Measurements from ENCODE around the gene KIF1B. TPM values are rescaled to one million over a fixed set of nuclear protein-coding genes. Genes with fewer than 3 reads are reported as not detected.
A peak's percentile ranks its signal among the peaks of the same experiment; 100 is the strongest.

Gene KIF1B
- total RNA-seq, 6 donors from 2014 or later = 29.4 to 67.1 (median 42.0) TPM

GRCh38 chr1:10399444-10399941 is 189.1 kb downstream of the KIF1B start:
- peaks cover 13 to 28% (median 20%) of the 10 kb centered on the region in 4 donors for H3K4me1 ChIP-seq
- H3K36me3 ChIP-seq = peaks cover 10 to 19% (median 19%) of the 10 kb centered on the region in 4 donors
- H3K9me3 ChIP-seq = no peaks in the 10 kb centered on the region
- peak overlapping the region; percentile 75 to 96 (median 91) for H3K4me3 ChIP-seq
- H3K27ac ChIP-seq = peak overlapping the region; percentile 91 to 95 (median 92)
- TF ChIP-seq CTCF (IDR thresholded peaks at IDR 0.05) (no peak), POLR2A (IDR thresholded peaks at IDR 0.05) (no peak), POLR2AphosphoS5 (IDR thresholded peaks at IDR 0.05) (no peak), EP300 (IDR thresholded peaks at IDR 0.05) (no peak)
- peak in 1 of 2 donors; percentile 42 for ATAC-seq (ENCODE audit: low FRiP score in 2 of 2)
- H3K27me3 ChIP-seq = no peaks in the 10 kb centered on the region
- peak in 1 of 2 donors; percentile 52 for DNase-seq
- 2 to 3% methylated on average over 18 to 39 of the region's 42 CpGs for WGBS, 2 donors

- no peaks in the 10 kb centered on the region for H3K9me3 ChIP-seq
- H3K4me1 ChIP-seq = peaks cover 13 to 28% (median 20%) of the 10 kb centered on the region in 4 donors
- no peak for ATAC-seq (ENCODE audit: low FRiP score in 2 of 2)
- H3K27me3 ChIP-seq = no peaks in the 10 kb centered on the region
- peak overlapping the region in 3 of 4 donors; percentile 75 to 96 (median 87) for H3K4me3 ChIP-seq
- peaks cover 15 to 25% (median 24%) of the 10 kb centered on the region in 4 donors for H3K36me3 ChIP-seq
- H3K27ac ChIP-seq = peak overlapping the region; percentile 91 to 95 (median 92)
- TF ChIP-seq POLR2A (IDR thresholded peaks at IDR 0.05) (no peak), CTCF (IDR thresholded peaks at IDR 0.05) (no peak), POLR2AphosphoS5 (IDR thresholded peaks at IDR 0.05) (no peak), EP300 (IDR thresholded peaks at IDR 0.05) (no peak)
- WGBS, 2 donors = 57 to 58% methylated on average over 8 of the region's 8 CpGs
- DNase-seq = no peak
These were observed 189.6 kb downstream of the KIF1B start for GRCh38 chr1:10400013-10400412.

- H3K27ac ChIP-seq = peak overlapping the region; percentile 6 to 95 (median 77)
- 81 to 83% methylated on average over 1 of the region's 1 CpG for WGBS, 2 donors
- H3K9me3 ChIP-seq = no peaks in the 10 kb centered on the region
- peaks cover 22 to 37% (median 37%) of the 10 kb centered on the region in 4 donors for H3K36me3 ChIP-seq
- no peaks in the 10 kb centered on the region for H3K27me3 ChIP-seq
- no peak for ATAC-seq (ENCODE audit: low FRiP score in 2 of 2)
- DNase-seq = no peak
- peaks cover 13 to 28% (median 20%) of the 10 kb centered on the region in 4 donors for H3K4me1 ChIP-seq
- peak overlapping the region in 1 of 4 donors; percentile 96 for H3K4me3 ChIP-seq
- no peak for TF ChIP-seq CTCF (IDR thresholded peaks at IDR 0.05)
- TF ChIP-seq POLR2A (IDR thresholded peaks at IDR 0.05) = no peak
- TF ChIP-seq POLR2AphosphoS5 (IDR thresholded peaks at IDR 0.05) = no peak
- no peak for TF ChIP-seq EP300 (IDR thresholded peaks at IDR 0.05)
These were observed 190.9 kb downstream of the KIF1B start for GRCh38 chr1:10401281-10401680.

GRCh38 chr1:10402729-10403274 is 192.4 kb downstream of the KIF1B start:
- DNase-seq = no peak
- peaks cover 13 to 25% (median 18%) of the 10 kb centered on the region in 4 donors for H3K4me1 ChIP-seq
- peaks cover 34 to 52% (median 51%) of the 10 kb centered on the region in 4 donors for H3K36me3 ChIP-seq
- H3K9me3 ChIP-seq = no peaks in the 10 kb centered on the region
- H3K27ac ChIP-seq = no peak overlapping the region
- TF ChIP-seq POLR2AphosphoS5 (IDR thresholded peaks at IDR 0.05) (no peak), EP300 (IDR thresholded peaks at IDR 0.05) (no peak), CTCF (IDR thresholded peaks at IDR 0.05) (no peak), POLR2A (IDR thresholded peaks at IDR 0.05) (no peak)
- 90 to 95% methylated on average over 9 of the region's 9 CpGs for WGBS, 2 donors
- ATAC-seq (ENCODE audit: low FRiP score in 2 of 2) = no peak
- H3K27me3 ChIP-seq = no peaks in the 10 kb centered on the region
- no peak overlapping the region for H3K4me3 ChIP-seq

Data from upper lobe of left lung (tissue), 6 donors.